Ectodermal cell (in vitro differentiated cells): ENCODE measurements around the gene OR10H1. TPM values are rescaled to one million over a fixed set of nuclear protein-coding genes. Genes with fewer than 3 reads are reported as not detected.
"Not testable (repeated sequence)": the region's sequence is repeated elsewhere in the genome, so short reads cannot be mapped to it uniquely, and the experiment has no call there.

Experiments
- H3K27ac ChIP-seq: 2 replicates; pipeline ENCODE4 v1.7.0; 2013; ENCODE audit warnings: mild to moderate bottlenecking, low read depth, low read length; ENCODE audit not compliant: insufficient read depth, poor library complexity, severe bottlenecking
- H3K27me3 ChIP-seq: 2 replicates; pipeline ENCODE4 v1.7.0; 2013; ENCODE audit warnings: mild to moderate bottlenecking, low read length; ENCODE audit not compliant: insufficient read depth, control insufficient read depth, poor library complexity, severe bottlenecking
- H3K36me3 ChIP-seq: one replicate; pipeline ENCODE4 v1.7.0; 2013; ENCODE audit warnings: low read length; ENCODE audit not compliant: control insufficient read depth, insufficient read depth
- H3K4me1 ChIP-seq: one replicate; pipeline ENCODE4 v1.7.0; 2013; ENCODE audit warnings: low read length; ENCODE audit not compliant: control insufficient read depth, insufficient read depth
- H3K4me3 ChIP-seq: 2 replicates; pipeline ENCODE4 v1.7.0; 2013; ENCODE audit warnings: low read depth, low read length, control low read depth; ENCODE audit not compliant: insufficient read depth
- H3K9me3 ChIP-seq: 2 replicates; pipeline ENCODE4 v1.7.0; 2013; ENCODE audit warnings: mild to moderate bottlenecking, low read length, moderate library complexity; ENCODE audit not compliant: control insufficient read depth
- WGBS, 2 experiments: methylation state at CpG; one replicate each; pipeline ENCODE4 v1.1.7; 2013; ENCODE audit warnings: missing lambda C conversion rate in 2 of 2; 5-methylcytosine and 5-hydroxymethylcytosine counted together
- polyA plus RNA-seq, 4 experiments: library from polyadenylated mRNA; stranded (reverse); fragments of 50-300 nt; gene quantifications; one replicate each; pipeline ENCODE4 v1.2.3, GENCODE V29; 2013

OR10H1 gene, protein sequence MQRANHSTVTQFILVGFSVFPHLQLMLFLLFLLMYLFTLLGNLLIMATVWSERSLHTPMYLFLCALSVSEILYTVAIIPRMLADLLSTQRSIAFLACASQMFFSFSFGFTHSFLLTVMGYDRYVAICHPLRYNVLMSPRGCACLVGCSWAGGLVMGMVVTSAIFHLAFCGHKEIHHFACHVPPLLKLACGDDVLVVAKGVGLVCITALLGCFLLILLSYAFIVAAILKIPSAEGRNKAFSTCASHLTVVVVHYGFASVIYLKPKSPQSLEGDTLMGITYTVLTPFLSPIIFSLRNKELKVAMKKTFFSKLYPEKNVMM
- not detected for polyA plus RNA-seq (2013, experiment 1 of 4)
- polyA plus RNA-seq (2013, experiment 2 of 4): not detected
- not detected for polyA plus RNA-seq (2013, experiment 3 of 4)
- not detected for polyA plus RNA-seq (2013, experiment 4 of 4)

DNA sequence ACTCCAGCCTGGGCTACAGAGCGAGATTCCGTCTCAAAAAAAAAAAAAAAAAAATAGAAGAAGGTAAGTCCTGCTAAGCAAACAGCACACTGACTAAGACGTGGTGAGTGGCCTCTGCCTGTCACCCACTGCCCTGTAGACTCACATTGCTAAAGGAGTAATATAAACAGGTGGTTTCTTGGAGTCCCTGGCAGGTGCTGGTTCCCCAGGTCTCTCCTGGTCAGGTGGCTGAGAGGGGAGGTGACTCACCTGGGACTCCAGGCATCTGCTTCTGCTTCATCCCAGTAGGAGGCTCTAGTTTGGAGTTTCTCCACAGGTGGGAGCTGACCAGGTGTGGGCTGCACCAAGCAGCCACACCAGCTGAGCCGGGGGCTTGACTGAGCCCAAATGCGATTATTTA lies at the start of gene OR10H1:
Gene OR10H1, minus strand, starts transcription at position 359 of the 400 bp plus-strand sequence. CDS start 7,627 bp downstream, outside the sequence.
- Histone ChIP-seq H3K27me3 (no peaks in the 10 kb centered on the region), H3K9me3 (peaks cover 15% of the 10 kb centered on the region), H3K36me3 (no peaks in the 10 kb centered on the region), H3K4me1 (no peaks in the 10 kb centered on the region), H3K4me3 (no peak within 1 kb of the TSS), H3K27ac (no peak within 1 kb of the TSS)
- 64 to 71% methylated on average over 5 of the region's 5 CpGs for WGBS, 2 experiments

DNA sequence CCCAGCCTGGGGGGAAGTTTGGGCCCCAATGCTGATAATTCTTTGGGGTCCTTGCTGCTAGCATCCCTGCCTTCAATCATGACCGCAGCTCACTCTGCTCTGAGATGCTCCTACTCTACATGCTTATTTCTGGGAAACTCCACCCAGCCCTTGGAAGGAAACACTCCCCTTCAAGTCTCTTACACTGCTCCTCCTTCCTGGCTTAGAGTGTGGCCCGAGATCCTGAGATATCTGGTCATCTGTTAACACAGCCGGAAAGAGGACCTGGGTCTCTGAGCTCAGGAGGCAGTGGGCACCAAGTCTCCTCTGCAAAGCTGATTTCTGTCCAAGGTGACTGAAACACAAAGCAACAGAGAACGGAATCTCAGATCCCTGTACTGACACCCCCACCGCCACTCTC lies 49.4 kb upstream of the OR10H1 start:
- no peak overlapping the region for H3K27ac ChIP-seq
- H3K4me3 ChIP-seq: no peak overlapping the region
- H3K27me3 ChIP-seq: no peaks in the 10 kb centered on the region
- no peaks in the 10 kb centered on the region for H3K36me3 ChIP-seq
- WGBS, 2 experiments: 74% methylated on average over 5 of the region's 5 CpGs
- H3K4me1 ChIP-seq: no peaks in the 10 kb centered on the region
- H3K9me3 ChIP-seq: peaks cover 4% of the 10 kb centered on the region

DNA sequence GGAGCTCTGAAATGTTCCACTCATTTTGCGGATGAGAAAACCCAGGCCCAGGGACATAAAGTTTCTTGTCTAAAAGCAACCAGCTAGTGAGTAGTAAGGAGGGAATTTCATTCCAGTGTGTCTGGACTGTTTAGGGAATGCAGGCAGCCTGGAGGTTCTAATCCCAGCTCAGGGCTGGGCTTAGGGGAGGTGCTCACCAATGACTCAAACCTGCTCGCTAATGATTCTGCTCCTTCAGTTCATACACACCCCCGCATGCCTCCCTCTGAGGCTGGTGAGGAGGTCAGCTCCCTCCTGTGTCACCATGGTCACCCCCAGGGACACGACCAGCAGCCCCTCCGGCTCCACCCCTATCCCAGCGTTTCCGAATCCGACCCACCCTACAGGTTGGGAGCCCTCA lies 47.8 kb upstream of the OR10H1 start:
- H3K27ac ChIP-seq: no peak overlapping the region
- peaks cover 4% of the 10 kb centered on the region for H3K9me3 ChIP-seq
- H3K36me3 ChIP-seq: no peaks in the 10 kb centered on the region
- no peaks in the 10 kb centered on the region for H3K27me3 ChIP-seq
- no peaks in the 10 kb centered on the region for H3K4me1 ChIP-seq
- 80 to 87% methylated on average over 8 of the region's 8 CpGs for WGBS, 2 experiments
- no peak overlapping the region for H3K4me3 ChIP-seq

DNA sequence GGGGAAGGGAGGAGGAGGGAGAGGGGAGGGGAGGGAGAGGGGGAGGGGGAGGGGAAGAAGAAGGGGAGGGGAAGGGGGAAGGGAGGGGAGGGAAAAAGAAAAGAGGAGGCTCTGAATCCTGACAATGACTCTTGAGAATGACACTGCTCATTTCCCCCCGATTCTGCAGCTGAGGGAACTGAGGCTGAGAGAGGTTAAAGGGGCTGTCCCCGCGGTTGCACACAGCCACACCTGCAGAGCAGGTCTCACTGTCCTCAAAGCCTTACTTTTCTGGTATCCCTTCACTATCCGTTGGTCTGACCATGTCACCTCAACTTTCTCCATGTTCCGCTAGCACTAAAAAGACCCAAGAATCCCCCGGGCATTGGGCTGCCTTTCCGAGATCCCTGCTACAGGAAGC lies 47.0 kb upstream of the OR10H1 start:
- Histone ChIP-seq H3K4me1 (no peaks in the 10 kb centered on the region), H3K36me3 (no peaks in the 10 kb centered on the region), H3K27me3 (no peaks in the 10 kb centered on the region), H3K4me3 (no peak overlapping the region), H3K27ac (no peak overlapping the region), H3K9me3 (peaks cover 4% of the 10 kb centered on the region)
- 62 to 65% methylated on average over 7 of the region's 7 CpGs for WGBS, 2 experiments

DNA sequence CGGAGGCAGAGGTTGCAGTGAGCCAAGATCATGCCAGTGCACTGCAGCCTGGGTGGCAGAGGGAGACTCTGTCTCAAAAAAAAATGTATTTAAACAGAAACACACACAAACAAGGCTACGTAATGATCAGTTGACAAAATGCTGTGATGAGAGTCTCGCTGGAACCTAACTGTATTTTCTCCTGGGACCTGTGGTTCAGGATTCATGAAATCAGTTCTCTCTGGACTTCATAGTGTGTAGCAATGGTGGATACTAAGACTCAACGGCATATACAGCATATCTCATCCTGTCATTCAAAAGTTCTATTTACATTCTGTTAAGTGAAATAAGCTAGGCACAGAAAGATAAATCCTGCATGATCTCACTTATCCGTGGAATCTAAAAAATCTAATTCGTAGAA lies 45.1 kb upstream of the OR10H1 start:
- no peak overlapping the region for H3K4me3 ChIP-seq
- H3K9me3 ChIP-seq: peaks cover 4% of the 10 kb centered on the region
- WGBS, 2 experiments: 76% methylated on average over 6 of the region's 6 CpGs
- no peaks in the 10 kb centered on the region for H3K36me3 ChIP-seq
- no peaks in the 10 kb centered on the region for H3K27me3 ChIP-seq
- H3K4me1 ChIP-seq: no peaks in the 10 kb centered on the region
- no peak overlapping the region for H3K27ac ChIP-seq

DNA sequence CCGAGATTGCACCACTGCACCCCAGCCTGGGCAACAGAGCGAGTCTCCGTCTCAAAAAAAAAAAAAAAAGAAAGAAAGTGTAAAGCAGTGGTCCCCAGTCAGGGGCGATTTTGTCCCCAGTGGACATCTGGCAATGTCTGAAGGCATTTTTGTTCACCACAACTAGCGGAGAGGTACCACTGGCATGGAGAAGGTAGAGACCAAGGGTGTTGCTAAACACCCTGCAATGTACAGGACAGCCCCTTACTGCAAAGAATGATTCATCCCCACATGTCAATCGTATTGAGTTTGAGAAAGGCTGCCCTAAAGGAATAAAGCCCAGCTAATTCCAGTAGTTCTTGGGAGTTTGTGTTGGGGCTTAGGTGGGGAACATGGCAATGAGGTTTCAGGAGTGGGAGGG lies 43.7 kb upstream of the OR10H1 start:
- H3K4me1 ChIP-seq: no peaks in the 10 kb centered on the region
- 60 to 62% methylated on average over 6 of the region's 6 CpGs for WGBS, 2 experiments
- H3K4me3 ChIP-seq: no peak overlapping the region
- peaks cover 4% of the 10 kb centered on the region for H3K9me3 ChIP-seq
- no peaks in the 10 kb centered on the region for H3K36me3 ChIP-seq
- no peak overlapping the region for H3K27ac ChIP-seq
- no peaks in the 10 kb centered on the region for H3K27me3 ChIP-seq

DNA sequence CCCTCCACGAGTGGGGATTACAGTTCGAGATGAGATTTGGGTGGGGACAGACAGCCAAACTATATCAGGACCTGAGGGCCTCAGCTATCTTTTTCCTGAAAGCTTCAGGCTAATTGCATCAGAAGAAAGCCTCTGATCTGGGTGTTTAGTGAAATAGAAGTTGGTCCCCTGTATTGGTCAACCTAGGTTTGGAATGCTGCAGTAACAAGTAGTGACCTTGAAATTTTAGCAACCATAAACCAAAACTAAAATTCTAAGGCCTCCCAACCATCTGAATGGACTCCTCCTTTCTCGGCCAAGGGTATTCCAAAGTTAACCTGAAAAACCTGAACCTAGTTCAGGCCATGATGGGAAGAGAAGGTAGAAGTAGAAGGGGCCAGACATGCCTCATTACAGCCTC lies 34.9 kb upstream of the OR10H1 start:
- Histone ChIP-seq H3K27me3 (no peaks in the 10 kb centered on the region), H3K4me1 (no peaks in the 10 kb centered on the region), H3K27ac (no peak overlapping the region), H3K36me3 (no peaks in the 10 kb centered on the region), H3K4me3 (no peak overlapping the region), H3K9me3 (peaks cover 7% of the 10 kb centered on the region)
- 75 to 81% methylated on average over 3 of the region's 3 CpGs for WGBS, 2 experiments

DNA sequence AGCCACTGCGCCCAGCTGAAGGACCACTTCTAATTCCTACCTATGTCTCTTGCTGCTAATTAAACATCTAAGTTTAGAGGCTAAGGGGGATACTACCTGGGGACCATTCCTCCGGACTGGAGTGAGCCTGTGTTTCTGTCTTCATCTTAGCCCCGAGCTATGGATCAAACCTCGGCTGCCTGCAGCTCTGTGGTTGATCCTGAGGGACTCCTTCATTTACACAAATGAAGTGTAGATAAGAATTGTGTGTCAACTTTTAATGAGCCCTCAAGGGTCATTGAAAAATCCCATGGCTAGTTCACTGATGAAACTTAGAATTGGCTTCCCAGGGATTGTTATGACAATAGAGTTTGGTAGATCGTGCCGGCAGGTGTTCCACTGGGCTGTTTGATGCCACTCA lies 31.5 kb upstream of the OR10H1 start:
- Histone ChIP-seq H3K4me3 (no peak overlapping the region), H3K27me3 (no peaks in the 10 kb centered on the region), H3K27ac (no peak overlapping the region), H3K36me3 (no peaks in the 10 kb centered on the region), H3K9me3 (no peaks in the 10 kb centered on the region), H3K4me1 (no peaks in the 10 kb centered on the region)
- 73 to 76% methylated on average over 6 of the region's 6 CpGs for WGBS, 2 experiments

DNA sequence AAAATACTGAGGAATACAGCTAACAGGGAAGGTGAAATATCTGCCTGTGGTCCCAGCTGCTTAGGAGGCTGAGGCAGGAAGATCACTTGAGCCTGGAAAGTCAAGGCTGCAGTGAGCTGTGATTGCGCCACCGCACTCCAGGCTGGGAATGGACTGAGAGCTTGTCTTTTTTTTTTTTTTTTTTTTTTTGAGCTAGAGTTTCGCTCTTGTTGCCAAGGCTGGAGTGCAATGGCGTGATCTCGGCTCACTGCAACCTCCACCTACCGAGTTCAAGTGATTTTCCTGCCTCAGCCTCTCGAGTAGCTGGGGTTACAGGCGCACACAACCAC lies 28.4 kb upstream of the OR10H1 start:
- H3K4me3 ChIP-seq, H3K27me3 ChIP-seq, H3K9me3 ChIP-seq, H3K36me3 ChIP-seq, H3K27ac ChIP-seq, H3K4me1 ChIP-seq: not testable (repeated sequence)
- WGBS, 2 experiments: 59 to 67% methylated on average over 8 of the region's 8 CpGs

DNA sequence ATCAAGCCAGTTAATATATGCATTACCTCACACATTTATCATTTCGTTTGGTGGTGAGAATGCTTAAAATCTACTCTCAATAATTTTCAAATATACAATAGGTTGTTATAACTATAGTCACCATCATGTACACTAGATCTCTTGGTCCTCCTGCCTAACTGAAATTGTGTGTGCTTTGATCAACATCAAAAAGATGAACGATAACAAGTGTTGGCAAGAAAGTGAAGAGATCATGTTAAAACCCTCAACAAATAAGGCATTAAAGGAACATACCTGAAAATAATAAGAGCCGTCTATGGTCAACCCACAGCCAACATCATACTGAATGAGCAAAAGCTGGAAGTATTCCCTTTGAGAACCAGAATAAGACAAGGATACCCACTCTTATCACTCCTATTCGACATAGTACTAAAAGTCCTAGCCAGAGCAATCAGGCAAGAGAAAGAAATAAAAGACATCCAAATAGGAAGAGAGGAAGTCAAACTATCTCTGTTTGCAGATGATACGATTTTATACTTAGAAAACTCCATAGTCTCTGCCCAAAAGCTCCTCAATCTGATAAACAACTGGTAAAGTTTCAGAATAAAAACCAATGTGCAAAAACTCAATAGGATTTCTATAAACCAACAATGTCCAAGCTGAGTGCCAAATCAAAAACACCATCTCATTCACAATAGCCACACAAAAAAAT lies 27.9 kb upstream of the OR10H1 start:
- Histone ChIP-seq H3K4me1 (no peaks in the 10 kb centered on the region), H3K4me3 (no peak overlapping the region), H3K27ac (no peak overlapping the region), H3K9me3 (peaks cover 2% of the 10 kb centered on the region), H3K36me3 (no peaks in the 10 kb centered on the region), H3K27me3 (no peaks in the 10 kb centered on the region)
- 56 to 69% methylated on average over 4 of the region's 5 CpGs for WGBS, 2 experiments
